Caco-2 (cell line): ENCODE results near the gene TRPM8. TPM values are rescaled to one million over a fixed set of nuclear protein-coding genes. Genes with fewer than 3 reads are reported as not detected.

Experiments used
- BruUV-seq: library from RNA; stranded (reverse); fragments of 400-500 nt; replicated peaks from 2 replicates; lab custom pipeline; 2021; lab: Mats Ljungman, UMichigan
- CTCF ChIA-PET: fragments of 300-600 bp; sonication (Branson Sonifier 250); formaldehyde crosslinking; loops from one replicate; lab custom pipeline; 2022; ENCODE audit warnings: antibody characterized with exemption; lab: Charles Lee
- POLR2A ChIA-PET: fragments of 300-600 bp; sonication (Branson Sonifier 250); formaldehyde crosslinking; loops from one replicate; lab custom pipeline; 2022; ENCODE audit warnings: antibody characterized with exemption; lab: Charles Lee
- DNase-seq, 2 experiments: peaks; one replicate each; pipeline versions ENCODE4 v3.0.0 to v3.0.0-alpha.2; 2020 to 2022
- H3K27me3 ChIP-seq: replicated peaks from 2 replicates; pipeline ENCODE4 v1.6.0; 2011; ENCODE audit warnings: low read length; ENCODE audit not compliant: control insufficient read depth, insufficient read depth
- H3K36me3 ChIP-seq: 2 replicates; pipeline ENCODE4 v1.5.1; 2011; ENCODE audit warnings: low read length; ENCODE audit not compliant: control insufficient read depth, insufficient read depth
- H3K4me1 ChIP-seq: fragments of 250-450 bp; sonication (Bioruptor Pico); 2 replicates; pipeline ENCODE4 v1.5.1; 2020; ENCODE audit warnings: mild to moderate bottlenecking
- H3K4me3 ChIP-seq: 2 replicates; pipeline ENCODE4 v1.5.1; 2011; ENCODE audit warnings: low read depth, mild to moderate bottlenecking, control low read depth, low read length
- H3K9me3 ChIP-seq: fragments of 250-450 bp; sonication (Bioruptor Pico); 2 replicates; pipeline ENCODE4 v1.5.1; 2020; ENCODE audit warnings: mild to moderate bottlenecking, moderate library complexity
- H3K27ac Mint-ChIP-seq: one replicate; pipeline ENCODE4 v1.8.0; 2022; ENCODE audit warnings: mixed read lengths; ENCODE audit not compliant: unreplicated experiment
- H3K27me3 Mint-ChIP-seq: one replicate; pipeline ENCODE4 v1.8.0; 2022; ENCODE audit warnings: mixed read lengths; ENCODE audit not compliant: insufficient read depth, unreplicated experiment
- H3K36me3 Mint-ChIP-seq: one replicate; pipeline ENCODE4 v1.8.0; 2022; ENCODE audit warnings: mild to moderate bottlenecking, mixed read lengths; ENCODE audit not compliant: insufficient read depth, unreplicated experiment
- H3K4me1 Mint-ChIP-seq: one replicate; pipeline ENCODE4 v1.8.0; 2022; ENCODE audit warnings: low read depth, mixed read lengths; ENCODE audit not compliant: unreplicated experiment
- H3K4me3 Mint-ChIP-seq: one replicate; pipeline ENCODE4 v1.8.0; 2022; ENCODE audit warnings: mild to moderate bottlenecking, moderate library complexity, mixed read lengths; ENCODE audit not compliant: unreplicated experiment
- H3K9me3 Mint-ChIP-seq: one replicate; pipeline ENCODE4 v1.8.0; 2022; ENCODE audit warnings: mixed read lengths; ENCODE audit not compliant: unreplicated experiment
- intact Hi-C: fragments of 100-400 bp; cut with micrococcal nuclease; formaldehyde crosslinking; loops from one replicate; pipeline ENCODE4 v1.10.0; 2022; ENCODE audit not compliant: unreplicated experiment
- total RNA-seq: library from RNA; stranded (reverse); gene quantifications from 2 replicates; pipeline ENCODE4 v1.2.3, GENCODE V29; 2022
- TF ChIP-seq, protein P1 (sequence below), 2 experiments: fragments of 200-600 bp in 1 of 2; IDR thresholded peaks; 1 replicate in 1 of 2; 2 replicates in 1 of 2; pipeline versions ENCODE4 v1.5.1 to v1.8.0; 2011 to 2022; ENCODE audit warnings: antibody characterized with exemption in 1 of 2, control low read depth in 1 of 2, inconsistent platforms in 1 of 2, low read depth in 1 of 2, low read length in 1 of 2, mild to moderate bottlenecking in 1 of 2, moderate library complexity in 1 of 2; ENCODE audit not compliant: insufficient read depth in 1 of 2, severe bottlenecking in 1 of 2, unreplicated experiment in 1 of 2

The TRPM8 gene
- total RNA-seq, 1 experiment from 2014 or later: not detected

- Histone ChIP-seq H3K36me3 (no peaks in the 10 kb centered on the region), H3K9me3 (no peaks in the 10 kb centered on the region), H3K4me1 (no peaks in the 10 kb centered on the region), H3K27me3 (no peaks in the 10 kb centered on the region), H3K4me3 (no peak overlapping the region)
- intact Hi-C loops: no loop called here
- TF ChIP-seq, protein P1, sequence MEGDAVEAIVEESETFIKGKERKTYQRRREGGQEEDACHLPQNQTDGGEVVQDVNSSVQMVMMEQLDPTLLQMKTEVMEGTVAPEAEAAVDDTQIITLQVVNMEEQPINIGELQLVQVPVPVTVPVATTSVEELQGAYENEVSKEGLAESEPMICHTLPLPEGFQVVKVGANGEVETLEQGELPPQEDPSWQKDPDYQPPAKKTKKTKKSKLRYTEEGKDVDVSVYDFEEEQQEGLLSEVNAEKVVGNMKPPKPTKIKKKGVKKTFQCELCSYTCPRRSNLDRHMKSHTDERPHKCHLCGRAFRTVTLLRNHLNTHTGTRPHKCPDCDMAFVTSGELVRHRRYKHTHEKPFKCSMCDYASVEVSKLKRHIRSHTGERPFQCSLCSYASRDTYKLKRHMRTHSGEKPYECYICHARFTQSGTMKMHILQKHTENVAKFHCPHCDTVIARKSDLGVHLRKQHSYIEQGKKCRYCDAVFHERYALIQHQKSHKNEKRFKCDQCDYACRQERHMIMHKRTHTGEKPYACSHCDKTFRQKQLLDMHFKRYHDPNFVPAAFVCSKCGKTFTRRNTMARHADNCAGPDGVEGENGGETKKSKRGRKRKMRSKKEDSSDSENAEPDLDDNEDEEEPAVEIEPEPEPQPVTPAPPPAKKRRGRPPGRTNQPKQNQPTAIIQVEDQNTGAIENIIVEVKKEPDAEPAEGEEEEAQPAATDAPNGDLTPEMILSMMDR (IDR thresholded peaks at IDR 0.05; ENCODE audit: insufficient read depth in 1 of 2, low read depth in 1 of 2, low read length in 1 of 2, severe bottlenecking in 1 of 2, unreplicated experiment in 1 of 2): no peak
- BruUV-seq: no TSS peak
- H3K4me3 Mint-ChIP-seq: no peak overlapping the region
- POLR2A ChIA-PET: no interaction called here
- no peaks in the 10 kb centered on the region for H3K4me1 Mint-ChIP-seq
- no peaks in the 10 kb centered on the region for H3K9me3 Mint-ChIP-seq
- no peak for DNase-seq
- H3K27ac Mint-ChIP-seq: no peak overlapping the region
- H3K36me3 Mint-ChIP-seq: no peaks in the 10 kb centered on the region
- peaks cover 16% of the 10 kb centered on the region for H3K27me3 Mint-ChIP-seq
- CTCF ChIA-PET: no interaction called here
These were observed 2.8 kb downstream of the TRPM8 start for GRCh38 chr2:233919938-233920337.

- Mint-ChIP-seq H3K9me3 (no peaks in the 10 kb centered on the region), H3K27me3 (peaks cover 21% of the 10 kb centered on the region), H3K36me3 (no peaks in the 10 kb centered on the region), H3K4me3 (no peak overlapping the region), H3K27ac (no peak overlapping the region), H3K4me1 (no peaks in the 10 kb centered on the region)
- H3K36me3 ChIP-seq: no peaks in the 10 kb centered on the region
- POLR2A ChIA-PET: no interaction called here
- CTCF ChIA-PET: no interaction called here
- no peaks in the 10 kb centered on the region; the same call in 1 of the 2 replicates for H3K27me3 ChIP-seq
- H3K4me1 ChIP-seq: no peaks in the 10 kb centered on the region
- intact Hi-C loops: no loop called here
- H3K9me3 ChIP-seq: no peaks in the 10 kb centered on the region
- no peak for DNase-seq
- no TSS peak for BruUV-seq
- TF ChIP-seq, protein P1 (IDR thresholded peaks at IDR 0.05; ENCODE audit: insufficient read depth in 1 of 2, low read depth in 1 of 2, low read length in 1 of 2, severe bottlenecking in 1 of 2, unreplicated experiment in 1 of 2): no peak
- H3K4me3 ChIP-seq: no peak overlapping the region
These were observed 5.3 kb downstream of the TRPM8 start for GRCh38 chr2:233922471-233922870.

DNA sequence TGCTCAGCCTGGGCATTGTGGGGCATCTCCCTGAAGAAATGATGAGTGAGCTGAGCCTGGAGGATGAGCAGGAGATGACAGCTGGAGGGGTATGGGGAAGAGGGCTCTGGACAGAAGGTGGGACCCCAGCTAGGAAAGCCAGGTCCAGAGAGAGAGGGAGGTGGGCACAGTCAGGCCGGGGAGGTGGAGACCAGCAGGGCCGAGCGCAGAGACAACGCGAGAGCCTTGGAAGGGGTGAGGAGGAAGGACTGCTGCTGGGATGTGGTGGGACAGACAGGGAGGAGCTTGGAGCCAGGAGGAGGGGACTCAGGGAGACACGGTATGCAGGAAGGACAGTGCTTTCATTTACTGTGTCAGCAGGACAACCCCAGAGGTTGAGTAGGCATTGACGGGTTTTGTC is 8.2 kb downstream of the TRPM8 start:
- H3K27me3 Mint-ChIP-seq: peaks cover 35% of the 10 kb centered on the region
- TF ChIP-seq, protein P1 (IDR thresholded peaks at IDR 0.05; ENCODE audit: insufficient read depth in 1 of 2, low read depth in 1 of 2, low read length in 1 of 2, severe bottlenecking in 1 of 2, unreplicated experiment in 1 of 2): no peak

More for the DNA sequence above, 8.2 kb downstream of the TRPM8 start:
- ChIA-PET CTCF (no interaction called here), POLR2A (no interaction called here)
- intact Hi-C loops: no loop called here
- no peaks in the 10 kb centered on the region for H3K4me1 ChIP-seq
- no TSS peak for BruUV-seq
- H3K27me3 ChIP-seq: no peaks in the 10 kb centered on the region; the same call in 1 of the 2 replicates
- no peak for DNase-seq
- H3K4me3 ChIP-seq: no peak overlapping the region
- Mint-ChIP-seq H3K9me3 (no peaks in the 10 kb centered on the region), H3K27ac (no peak overlapping the region), H3K4me3 (no peak overlapping the region), H3K4me1 (no peaks in the 10 kb centered on the region), H3K36me3 (no peaks in the 10 kb centered on the region)
- H3K9me3 ChIP-seq: no peaks in the 10 kb centered on the region
- no peaks in the 10 kb centered on the region for H3K36me3 ChIP-seq
